Gastroesophageal sphincter (tissue), 3 donors: ENCODE results near the gene OR6C1.

ENCODE experiments used
- POLR2AphosphoS5 ChIP-seq: sonication (generic); formaldehyde crosslinking; IDR thresholded peaks from one replicate; pipeline ENCODE4 v1.6.1; 2017; ENCODE audit warnings: antibody characterized with exemption
- TF ChIP-seq, protein P1 (sequence below), 4 experiments: fragments of 200-600 bp in 2 of 4; fragments of 450-650 bp in 2 of 4; sonication (generic) in 1 of 4; IDR thresholded peaks; one replicate each; pipeline ENCODE4 v1.5.1; 2017 to 2019; ENCODE audit warnings: antibody characterized with exemption in 4 of 4, mild to moderate bottlenecking in 2 of 4, moderate library complexity in 2 of 4

DNA sequence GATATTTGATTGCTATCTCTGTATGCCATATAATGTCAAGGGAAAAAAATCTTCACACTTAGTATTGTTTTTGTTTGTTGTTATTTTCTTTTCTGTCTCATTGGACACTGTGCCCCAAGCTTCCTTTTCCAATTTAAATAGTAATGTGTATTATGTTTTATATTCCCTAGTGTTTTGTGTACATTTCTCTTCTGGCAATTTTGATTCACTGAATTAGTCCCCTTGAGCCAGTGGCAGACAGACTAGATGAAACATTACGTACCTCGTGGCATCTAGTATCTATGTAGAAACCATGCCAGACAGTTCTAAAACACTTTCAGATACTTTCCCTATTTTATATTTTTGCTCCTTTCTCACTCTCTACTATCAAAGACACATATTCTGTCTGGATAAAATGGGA is at the start of gene OR6C1:
- TF ChIP-seq, protein P1, sequence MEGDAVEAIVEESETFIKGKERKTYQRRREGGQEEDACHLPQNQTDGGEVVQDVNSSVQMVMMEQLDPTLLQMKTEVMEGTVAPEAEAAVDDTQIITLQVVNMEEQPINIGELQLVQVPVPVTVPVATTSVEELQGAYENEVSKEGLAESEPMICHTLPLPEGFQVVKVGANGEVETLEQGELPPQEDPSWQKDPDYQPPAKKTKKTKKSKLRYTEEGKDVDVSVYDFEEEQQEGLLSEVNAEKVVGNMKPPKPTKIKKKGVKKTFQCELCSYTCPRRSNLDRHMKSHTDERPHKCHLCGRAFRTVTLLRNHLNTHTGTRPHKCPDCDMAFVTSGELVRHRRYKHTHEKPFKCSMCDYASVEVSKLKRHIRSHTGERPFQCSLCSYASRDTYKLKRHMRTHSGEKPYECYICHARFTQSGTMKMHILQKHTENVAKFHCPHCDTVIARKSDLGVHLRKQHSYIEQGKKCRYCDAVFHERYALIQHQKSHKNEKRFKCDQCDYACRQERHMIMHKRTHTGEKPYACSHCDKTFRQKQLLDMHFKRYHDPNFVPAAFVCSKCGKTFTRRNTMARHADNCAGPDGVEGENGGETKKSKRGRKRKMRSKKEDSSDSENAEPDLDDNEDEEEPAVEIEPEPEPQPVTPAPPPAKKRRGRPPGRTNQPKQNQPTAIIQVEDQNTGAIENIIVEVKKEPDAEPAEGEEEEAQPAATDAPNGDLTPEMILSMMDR (IDR thresholded peaks at IDR 0.05): no peak
- TF ChIP-seq POLR2AphosphoS5: no peak
